BLaER1 treated with 17β-estradiol and CSF1 and Interleukin-3, amounts not matched to agents 10 nM and 100 nM (cell line): ENCODE data around the gene CHI3L2.

ENCODE experiments used
- H3K27ac ChIP-seq, 11 experiments: shearing (Covaris generic); formaldehyde crosslinking; 2 replicates each; pipeline ENCODE4 v1.8.1; 2022
- H3K27me3 ChIP-seq, 11 experiments: shearing (Covaris generic); formaldehyde crosslinking; 2 replicates each; pipeline ENCODE4 v1.8.1; 2022
- H3K36me3 ChIP-seq, 11 experiments: shearing (Covaris generic); formaldehyde crosslinking; 2 replicates each; pipeline ENCODE4 v1.8.1; 2022
- H3K4me1 ChIP-seq, 10 experiments: shearing (Covaris generic); formaldehyde crosslinking; 2 replicates each; pipeline ENCODE4 v1.8.1; 2022
- H3K4me2 ChIP-seq, 11 experiments: shearing (Covaris generic); formaldehyde crosslinking; 2 replicates each; pipeline ENCODE4 v1.8.1; 2022
- H3K4me3 ChIP-seq, 10 experiments: shearing (Covaris generic); formaldehyde crosslinking; 2 replicates each; pipeline ENCODE4 v1.8.1; 2022
- H3K9ac ChIP-seq, 11 experiments: shearing (Covaris generic); formaldehyde crosslinking; 2 replicates each; pipeline ENCODE4 v1.8.1; 2022
- H3K9me3 ChIP-seq, 11 experiments: shearing (Covaris generic); formaldehyde crosslinking; replicated peaks in 1 of 11; 2 replicates each; pipeline ENCODE4 v1.8.1; 2022
- H4K20me1 ChIP-seq, 11 experiments: shearing (Covaris generic); formaldehyde crosslinking; 2 replicates each; pipeline ENCODE4 v1.8.1; 2022
- Cebpa-rat ChIP-seq, 11 experiments: shearing (Covaris generic); IDR thresholded peaks; 2 replicates each; pipeline ENCODE4 v1.8.1; 2022

Gene CHI3L2

DNA sequence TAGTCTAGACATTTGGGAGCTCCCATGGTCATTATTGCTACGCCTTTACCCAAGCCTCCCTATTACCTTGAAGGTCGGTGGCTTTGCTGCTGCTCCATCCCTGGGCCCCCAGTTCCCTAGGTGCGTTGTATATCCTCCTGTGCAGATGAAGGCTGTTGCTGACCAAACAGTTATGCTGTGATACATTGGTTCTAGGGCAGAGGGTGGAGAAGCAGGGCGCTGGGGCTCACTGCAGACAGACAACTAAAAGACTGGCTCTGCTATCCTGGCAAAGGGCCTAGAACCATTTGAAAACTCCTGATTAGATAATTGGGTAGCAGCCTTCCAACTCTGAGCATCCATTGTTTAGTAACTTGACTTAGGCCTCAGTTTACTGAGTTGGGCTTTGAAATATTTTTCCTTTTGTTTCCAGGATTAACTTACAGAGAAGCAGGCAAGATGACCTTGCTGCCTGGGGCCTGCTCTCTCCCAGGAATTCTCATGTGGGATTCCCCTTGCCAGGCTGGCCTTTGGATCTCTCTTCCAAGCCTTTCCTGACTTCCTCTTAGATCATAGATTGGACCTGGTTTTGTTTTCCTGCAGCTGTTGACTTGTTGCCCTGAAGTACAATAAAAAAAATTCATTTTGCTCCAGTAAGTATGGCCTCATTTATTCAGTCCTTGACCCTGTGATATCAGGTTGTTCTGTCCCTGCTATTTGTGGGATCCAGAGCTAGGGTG is 15.5 kb downstream of the CHI3L2 start:
- no peaks in the 10 kb centered on the region for H3K36me3 ChIP-seq
- H3K9me3 ChIP-seq = no peaks in the 10 kb centered on the region
- H3K4me2 ChIP-seq = no peak overlapping the region
- TF ChIP-seq Cebpa-rat (IDR thresholded peaks at IDR 0.05) = no peak
- no peaks in the 10 kb centered on the region for H3K27me3 ChIP-seq
- no peaks in the 10 kb centered on the region for H3K4me1 ChIP-seq
- H4K20me1 ChIP-seq = no peaks in the 10 kb centered on the region
- no peak overlapping the region for H3K27ac ChIP-seq
- H3K9ac ChIP-seq = no peak overlapping the region
- H3K4me3 ChIP-seq = no peak overlapping the region

DNA sequence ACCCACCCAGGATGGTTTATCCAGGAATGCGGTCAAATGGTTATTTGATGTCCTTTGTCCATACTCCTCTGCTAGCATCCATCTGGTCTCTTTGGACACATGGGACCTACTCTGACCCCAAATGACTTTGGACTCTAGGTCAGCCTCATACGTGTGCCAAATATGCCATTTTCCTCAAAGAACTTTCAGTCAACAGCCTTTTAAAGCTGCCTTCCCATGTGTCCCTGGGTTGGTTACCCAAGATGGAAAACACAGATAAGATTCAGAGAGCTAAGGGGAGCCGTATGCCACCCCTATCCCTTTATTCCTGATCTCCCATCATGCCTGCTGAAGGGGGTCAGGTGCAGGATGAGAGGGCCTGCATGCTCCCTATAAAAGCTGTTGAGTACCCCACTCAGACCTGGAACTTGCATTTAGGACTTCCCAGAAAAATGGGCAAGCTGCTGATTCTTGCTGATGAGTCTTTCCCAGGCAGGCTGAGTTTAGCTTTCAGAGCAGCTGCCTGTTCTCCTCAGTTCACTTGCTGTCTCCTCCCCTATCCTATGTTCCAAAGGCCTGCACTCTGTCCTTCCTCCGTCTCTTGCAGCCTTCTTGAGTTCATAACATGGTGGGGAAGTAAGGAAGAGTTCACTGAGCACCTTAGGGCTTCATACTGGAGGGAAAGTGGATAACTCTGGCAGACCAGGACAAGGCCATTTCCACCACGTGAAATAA is 19.8 kb downstream of the CHI3L2 start:
- no peak overlapping the region for H3K27ac ChIP-seq
- H3K9ac ChIP-seq = no peak overlapping the region
- no peaks in the 10 kb centered on the region for H3K9me3 ChIP-seq
- H3K4me2 ChIP-seq = no peak overlapping the region
- H3K4me1 ChIP-seq = no peaks in the 10 kb centered on the region; a peak in 1 of 20 replicates
- H3K4me3 ChIP-seq = no peak overlapping the region
- H4K20me1 ChIP-seq = no peaks in the 10 kb centered on the region; a peak in 1 of 22 replicates
- TF ChIP-seq Cebpa-rat (IDR thresholded peaks at IDR 0.05) = no peak
- H3K36me3 ChIP-seq = no peaks in the 10 kb centered on the region
- no peaks in the 10 kb centered on the region for H3K27me3 ChIP-seq

DNA sequence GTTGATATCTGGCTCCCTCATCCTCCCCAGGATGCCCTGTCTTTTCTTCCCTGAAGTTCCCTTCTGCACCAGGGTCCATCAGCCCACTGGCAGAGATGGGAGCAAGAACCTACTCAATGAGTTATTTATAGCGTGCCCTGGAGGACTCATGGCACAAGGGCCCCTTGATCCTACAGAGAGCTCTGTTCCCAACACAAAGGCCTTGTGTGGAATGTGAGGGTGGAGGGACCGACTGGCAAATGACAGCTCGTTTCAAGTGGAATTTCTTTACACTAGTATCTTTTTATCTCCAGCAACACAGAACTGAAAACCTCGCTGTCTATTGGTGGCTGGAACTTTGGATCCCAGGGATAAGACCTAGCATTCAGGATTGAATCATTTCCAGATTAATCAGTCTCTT is 22.4 kb downstream of the CHI3L2 start:
- Histone ChIP-seq H4K20me1 (no peaks in the 10 kb centered on the region; a peak in 1 of 22 replicates), H3K9me3 (no peaks in the 10 kb centered on the region), H3K27me3 (no peaks in the 10 kb centered on the region), H3K4me3 (no peak overlapping the region), H3K9ac (no peak overlapping the region), H3K27ac (no peak overlapping the region), H3K36me3 (no peaks in the 10 kb centered on the region), H3K4me1 (no peaks in the 10 kb centered on the region; a peak in 1 of 20 replicates), H3K4me2 (no peak overlapping the region)
- TF ChIP-seq Cebpa-rat (IDR thresholded peaks at IDR 0.05) = no peak

DNA sequence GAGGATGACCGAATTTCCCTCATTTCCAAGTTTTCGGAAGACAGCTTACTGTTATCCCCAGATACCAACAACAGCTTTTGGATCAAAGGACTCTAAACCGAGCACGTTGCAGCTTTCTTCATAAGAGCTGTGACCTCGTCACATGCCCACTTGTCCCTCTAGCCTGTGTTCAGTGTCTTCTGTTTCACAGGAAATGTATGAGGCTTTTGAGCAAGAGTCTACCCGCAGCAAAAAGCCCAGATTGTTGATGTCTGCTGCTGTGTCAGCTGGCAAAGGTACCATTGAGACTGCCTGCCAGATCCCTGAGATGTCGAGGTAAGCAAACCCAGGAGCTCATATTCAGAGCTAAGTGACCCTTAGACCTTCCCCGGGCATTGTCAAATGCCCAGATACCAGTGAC is 24.1 kb downstream of the CHI3L2 start:
- no peak for TF ChIP-seq Cebpa-rat (IDR thresholded peaks at IDR 0.05)
- Histone ChIP-seq H3K9ac (no peak overlapping the region), H4K20me1 (no peaks in the 10 kb centered on the region; a peak in 1 of 22 replicates), H3K9me3 (no peaks in the 10 kb centered on the region), H3K27ac (no peak overlapping the region), H3K4me1 (no peaks in the 10 kb centered on the region; a peak in 1 of 20 replicates), H3K36me3 (no peaks in the 10 kb centered on the region), H3K4me3 (no peak overlapping the region), H3K27me3 (no peaks in the 10 kb centered on the region), H3K4me2 (no peak overlapping the region)

DNA sequence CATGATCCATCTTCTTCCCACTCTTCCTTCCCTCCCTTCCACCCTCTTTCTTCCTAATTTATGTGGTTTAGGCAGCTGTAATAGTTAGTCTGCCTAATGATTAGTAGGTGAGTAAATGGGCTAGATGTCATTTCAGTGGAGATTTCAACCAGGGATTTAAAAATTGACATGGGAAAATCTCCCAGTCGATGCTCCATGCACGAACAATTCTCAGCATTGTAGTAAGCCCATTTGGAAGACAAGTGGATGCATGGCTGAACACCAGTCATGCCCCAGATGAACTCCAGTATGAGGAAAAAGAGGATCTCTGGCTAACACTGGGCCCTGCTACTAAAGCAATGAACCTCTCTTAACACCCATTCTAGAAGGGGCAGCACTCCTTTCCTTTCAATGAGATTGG is 25.3 kb downstream of the CHI3L2 start:
- H3K9me3 ChIP-seq = no peaks in the 10 kb centered on the region
- no peak for TF ChIP-seq Cebpa-rat (IDR thresholded peaks at IDR 0.05)
- no peaks in the 10 kb centered on the region; a peak in 1 of 20 replicates for H3K4me1 ChIP-seq
- no peak overlapping the region for H3K4me2 ChIP-seq
- no peak overlapping the region for H3K9ac ChIP-seq
- H4K20me1 ChIP-seq = no peaks in the 10 kb centered on the region; a peak in 1 of 22 replicates
- no peak overlapping the region for H3K4me3 ChIP-seq
- H3K36me3 ChIP-seq = no peaks in the 10 kb centered on the region
- H3K27ac ChIP-seq = no peak overlapping the region
- no peaks in the 10 kb centered on the region for H3K27me3 ChIP-seq

DNA sequence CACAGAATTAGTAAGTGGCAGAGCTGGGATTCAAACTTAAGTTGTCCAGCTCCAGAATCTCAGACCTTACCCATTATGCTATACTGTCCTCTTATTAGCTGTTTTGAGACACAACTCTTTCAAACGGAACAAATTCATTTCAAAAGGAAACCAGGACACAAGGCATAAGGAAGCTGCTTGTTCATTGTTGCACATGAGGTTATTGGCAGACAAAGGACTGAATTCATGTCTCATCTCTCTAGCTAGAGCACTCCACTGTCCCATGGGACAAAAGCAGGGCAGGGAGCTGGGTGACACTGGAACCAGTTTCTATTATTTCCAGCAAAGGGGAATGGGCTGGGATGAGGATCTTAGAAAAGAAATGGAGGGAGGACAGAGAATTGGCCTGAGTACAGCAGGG is 26.4 kb downstream of the CHI3L2 start:
- Histone ChIP-seq H3K9ac (no peak overlapping the region), H3K4me3 (no peak overlapping the region), H3K4me2 (no peak overlapping the region), H3K36me3 (no peaks in the 10 kb centered on the region), H4K20me1 (no peaks in the 10 kb centered on the region; a peak in 1 of 22 replicates), H3K9me3 (no peaks in the 10 kb centered on the region), H3K27me3 (no peaks in the 10 kb centered on the region), H3K27ac (no peak overlapping the region), H3K4me1 (no peaks in the 10 kb centered on the region; a peak in 1 of 20 replicates)
- no peak for TF ChIP-seq Cebpa-rat (IDR thresholded peaks at IDR 0.05)

DNA sequence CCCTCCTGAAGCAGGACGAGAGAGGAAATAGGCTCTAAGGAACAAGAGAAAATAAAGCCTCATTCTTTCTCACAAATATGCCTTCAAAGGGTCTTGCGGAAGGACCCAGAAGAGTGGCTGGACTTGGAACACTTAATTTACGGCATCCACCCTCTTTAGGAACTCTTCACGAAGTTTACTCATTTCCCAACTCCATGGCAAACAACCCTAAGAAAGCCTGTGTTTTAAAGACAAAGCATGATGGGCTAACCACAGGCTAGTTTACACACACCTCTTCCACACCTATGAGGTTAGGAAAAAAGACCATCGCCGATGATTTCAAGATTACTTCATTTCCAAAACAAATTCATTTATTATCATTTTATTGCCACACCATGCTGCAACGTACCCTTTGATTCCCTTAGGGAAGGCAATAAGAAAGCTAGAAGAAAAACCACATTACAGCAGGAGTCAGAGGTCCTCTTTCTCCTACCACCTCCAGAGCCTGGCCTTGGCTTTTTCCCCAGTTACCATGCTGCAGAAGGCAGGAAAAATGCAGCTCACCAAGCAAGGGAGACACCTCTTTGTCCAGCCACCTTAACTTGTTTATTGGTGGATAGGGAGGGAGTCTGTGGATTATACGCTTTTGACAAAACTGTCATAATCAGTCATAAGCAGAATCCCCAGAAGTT is 29.6 kb downstream of the CHI3L2 start:
- H4K20me1 ChIP-seq = no peaks in the 10 kb centered on the region
- H3K27ac ChIP-seq = no peak overlapping the region
- no peaks in the 10 kb centered on the region; a peak in 1 of 20 replicates for H3K4me1 ChIP-seq
- H3K4me3 ChIP-seq = no peak overlapping the region
- H3K9ac ChIP-seq = no peak overlapping the region
- H3K36me3 ChIP-seq = no peaks in the 10 kb centered on the region
- TF ChIP-seq Cebpa-rat (IDR thresholded peaks at IDR 0.05) = no peak
- no peaks in the 10 kb centered on the region for H3K27me3 ChIP-seq
- H3K9me3 ChIP-seq = peaks cover 0 to 3% (median 0%) of the 10 kb centered on the region in 11 experiments; a peak in 4 of 22 replicates
- no peak overlapping the region for H3K4me2 ChIP-seq

DNA sequence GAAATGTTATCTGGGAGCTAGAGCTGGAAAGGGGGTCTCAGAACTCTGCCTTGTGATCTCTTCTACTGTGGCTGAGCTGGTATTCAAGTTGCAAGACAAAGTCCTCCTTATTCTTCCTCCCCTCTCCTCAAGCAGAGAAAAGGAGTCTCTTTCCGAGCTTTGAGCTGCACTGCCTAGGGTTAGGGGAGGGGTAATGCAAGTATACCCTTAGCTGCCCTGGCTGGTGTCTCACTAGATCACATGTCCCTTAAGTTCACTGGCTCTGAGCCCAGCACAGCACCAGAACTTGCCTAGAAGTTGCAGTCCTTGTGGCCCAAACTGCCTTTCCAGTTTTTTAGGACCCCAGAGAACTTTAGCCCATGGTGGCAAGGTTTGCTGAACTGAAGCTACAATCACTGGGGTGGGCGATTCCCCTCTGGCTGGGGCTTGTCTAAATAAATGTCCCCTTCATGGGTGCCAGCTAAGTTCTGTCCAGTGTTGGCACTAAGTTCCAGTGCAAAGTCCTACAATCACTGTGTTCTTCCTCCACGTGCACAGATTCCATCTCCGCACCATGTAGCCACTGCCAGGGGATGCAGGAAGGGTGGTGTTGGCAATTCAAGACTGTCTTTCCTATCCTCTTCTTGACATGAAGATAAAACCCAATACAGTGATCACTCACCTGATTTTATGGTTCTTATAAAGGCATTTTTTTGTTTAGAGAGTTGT is 40.4 kb downstream of the CHI3L2 start:
- TF ChIP-seq Cebpa-rat (IDR thresholded peaks at IDR 0.05) = no peak
- H3K9ac ChIP-seq = no peak overlapping the region
- H3K36me3 ChIP-seq = no peaks in the 10 kb centered on the region
- H3K4me2 ChIP-seq = no peak overlapping the region
- no peak overlapping the region for H3K4me3 ChIP-seq
- no peak overlapping the region for H3K27ac ChIP-seq
- no peaks in the 10 kb centered on the region for H4K20me1 ChIP-seq
- H3K27me3 ChIP-seq = no peaks in the 10 kb centered on the region
- H3K4me1 ChIP-seq = no peaks in the 10 kb centered on the region
- peaks cover 5 to 31% (median 17%) of the 10 kb centered on the region in 11 experiments; a peak in 20 of 22 replicates for H3K9me3 ChIP-seq

DNA sequence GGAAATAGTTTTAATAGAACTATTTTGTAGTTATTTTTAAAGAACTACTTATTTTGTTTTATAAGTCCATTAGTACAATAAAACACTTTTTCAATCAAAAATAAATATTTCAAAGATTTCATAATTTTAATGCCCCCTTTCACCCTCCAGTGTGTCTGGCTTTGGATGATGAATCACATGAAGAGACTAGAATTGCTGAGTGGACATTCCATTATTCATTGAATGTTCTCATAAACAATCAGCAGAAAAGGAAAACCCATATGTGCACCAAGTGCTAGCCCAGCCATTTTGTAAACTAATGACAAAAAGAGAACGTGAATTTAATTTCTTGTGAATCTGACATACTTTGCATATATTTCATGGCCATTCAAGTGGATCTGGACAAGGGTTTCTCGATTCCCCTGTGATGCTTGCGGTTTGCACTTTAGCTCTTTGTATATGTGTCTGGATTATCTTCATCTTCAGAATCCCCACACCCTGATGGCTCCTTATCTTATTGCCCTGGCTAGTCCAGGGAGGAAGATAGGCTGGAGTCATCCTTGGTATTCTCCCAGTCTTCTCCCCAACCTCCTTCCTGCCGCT is 42.4 kb downstream of the CHI3L2 start:
- H3K9me3 ChIP-seq = peaks cover 0 to 27% (median 15%) of the 10 kb centered on the region in 11 experiments; a peak in 20 of 22 replicates
- H3K27me3 ChIP-seq = no peaks in the 10 kb centered on the region
- H3K4me1 ChIP-seq = no peaks in the 10 kb centered on the region
- no peak overlapping the region for H3K27ac ChIP-seq
- H3K36me3 ChIP-seq = no peaks in the 10 kb centered on the region
- no peak overlapping the region for H3K4me2 ChIP-seq
- H4K20me1 ChIP-seq = no peaks in the 10 kb centered on the region
- no peak overlapping the region for H3K4me3 ChIP-seq
- TF ChIP-seq Cebpa-rat (IDR thresholded peaks at IDR 0.05) = no peak
- no peak overlapping the region for H3K9ac ChIP-seq
